ENCODE measurements around the gene RRAGD. TPM values are rescaled to one million over a fixed set of nuclear protein-coding genes. Genes with fewer than 3 reads are reported as not detected.
"Not testable (repeated sequence)": the region's sequence is repeated elsewhere in the genome, so short reads cannot be mapped to it uniquely, and the experiment has no call there.

RRAGD gene
- total and polyA plus RNA-seq, 2 experiments from 2014 or later, result 7.0 to 20.1 TPM

- not testable (repeated sequence) for H3K9me3 Mint-ChIP-seq; H3K36me3 ChIP-seq (ENCODE audit: insufficient read depth); ATAC-seq; H3K4me3 ChIP-seq; H3K27me3 ChIP-seq (ENCODE audit: insufficient read depth); H4K20me1 ChIP-seq (replicated peaks; ENCODE audit: insufficient read depth); H3K4me1 Mint-ChIP-seq; H3F3A ChIP-seq (replicated peaks; ENCODE audit: low read depth); H3K27ac ChIP-seq (ENCODE audit: low read depth); H3K4me2 ChIP-seq; H3K9me2 ChIP-seq (ENCODE audit: insufficient read depth); H3K27ac Mint-ChIP-seq; H3K36me3 Mint-ChIP-seq (ENCODE audit: low read depth); H3K27me3 Mint-ChIP-seq (ENCODE audit: insufficient read depth, low read depth, poor library complexity); DNase-seq (ENCODE audit: low spot score); H3K4me1 ChIP-seq (ENCODE audit: insufficient read depth); H2AFZ ChIP-seq; H3K4me3 Mint-ChIP-seq
- peaks cover 13% of the 10 kb centered on the region; the same call in 1 of the 2 replicates for H3K79me2 ChIP-seq (replicated peaks; ENCODE audit: insufficient read depth)
Measured at GRCh38 chr6:89397884-89398283, 14.2 kb downstream of the RRAGD start.

- Mint-ChIP-seq H3K36me3 (ENCODE audit: low read depth) (0 out of 3 replicates have a peak, but pooled peaks cover 4% of the 10 kb centered on the region), H3K27ac (no peak overlapping the region), H3K4me1 (no peaks in the 10 kb centered on the region), H3K9me3 (no peaks in the 10 kb centered on the region), H3K27me3 (ENCODE audit: insufficient read depth, low read depth, poor library complexity) (peaks cover 2% of the 10 kb centered on the region), H3K4me3 (no peak overlapping the region)
- H3F3A ChIP-seq (replicated peaks; ENCODE audit: low read depth), result no peaks in the 10 kb centered on the region
- no peak overlapping the region for H2AFZ ChIP-seq
- DNase-seq (ENCODE audit: low spot score) (no peak), ATAC-seq (no peak)
- H3K4me2 ChIP-seq, result no peak overlapping the region
- no peak overlapping the region for H3K27ac ChIP-seq (ENCODE audit: low read depth)
- H4K20me1 ChIP-seq (replicated peaks; ENCODE audit: insufficient read depth), result no peaks in the 10 kb centered on the region; the same call in none of the 2 replicates
- H3K36me3 ChIP-seq (ENCODE audit: insufficient read depth), result no peaks in the 10 kb centered on the region
- H3K4me3 ChIP-seq, result no peak overlapping the region
- no peak for TF ChIP-seq ETS1 (IDR thresholded peaks at IDR 0.05)
- TF ChIP-seq CREB1 (CRISPR knock-in tag; IDR thresholded peaks at IDR 0.05; ENCODE audit: low read depth), result no peak
- no peak for TF ChIP-seq POLR2AphosphoS5 (IDR thresholded peaks at IDR 0.05; ENCODE audit: low read depth)
- TF ChIP-seq ZNF462 (CRISPR knock-in tag; IDR thresholded peaks at IDR 0.05), result no peak
- no peak for TF ChIP-seq REST (IDR thresholded peaks at IDR 0.05; ENCODE audit: unreplicated experiment)
- TF ChIP-seq ZNF114 (CRISPR knock-in tag; IDR thresholded peaks at IDR 0.05), result no peak
- TF ChIP-seq ZNF331 (CRISPR knock-in tag; IDR thresholded peaks at IDR 0.05; ENCODE audit: low read depth), result no peak
- no peak for TF ChIP-seq CTCF (conservative IDR thresholded peaks at IDR 0.05; ENCODE audit: low read depth in 2 of 2)
- peaks cover 10% of the 10 kb centered on the region for H3K79me2 ChIP-seq (replicated peaks; ENCODE audit: insufficient read depth)
- no peaks in the 10 kb centered on the region for H3K9me2 ChIP-seq (ENCODE audit: insufficient read depth)
- no peaks in the 10 kb centered on the region for H3K4me1 ChIP-seq (ENCODE audit: insufficient read depth)
- H3K27me3 ChIP-seq (ENCODE audit: insufficient read depth), result no peaks in the 10 kb centered on the region
Measured at GRCh38 chr6:89393659-89394058, 18.4 kb downstream of the RRAGD start.
